Esophagus muscularis mucosa (tissue), 4 donors: ENCODE measurements around the gene CIITA.

Source experiments
- CTCF ChIP-seq, 3 experiments: fragments of 200-600 bp in 2 of 3; fragments of 450-650 bp in 1 of 3; sonication (generic) in 2 of 3; IDR thresholded peaks; one replicate each; pipeline ENCODE4 v1.5.1; 2017 to 2019; ENCODE audit warnings: antibody characterized with exemption in 3 of 3, mild to moderate bottlenecking in 2 of 3, moderate library complexity in 1 of 3
- EP300 ChIP-seq: sonication (generic); formaldehyde crosslinking; IDR thresholded peaks from one replicate; pipeline ENCODE4 v1.6.1; 2017; ENCODE audit warnings: antibody characterized with exemption
- POLR2A ChIP-seq: fragments of 450-650 bp; IDR thresholded peaks from one replicate; pipeline ENCODE4 v1.6.1; 2017; ENCODE audit warnings: antibody characterized with exemption, moderate library complexity, mild to moderate bottlenecking, low read depth
- POLR2AphosphoS5 ChIP-seq, 2 donors: sonication (generic); formaldehyde crosslinking; IDR thresholded peaks; one replicate each; pipeline ENCODE4 v1.6.1; 2017; ENCODE audit warnings: antibody characterized with exemption in 2 of 2

DNA sequence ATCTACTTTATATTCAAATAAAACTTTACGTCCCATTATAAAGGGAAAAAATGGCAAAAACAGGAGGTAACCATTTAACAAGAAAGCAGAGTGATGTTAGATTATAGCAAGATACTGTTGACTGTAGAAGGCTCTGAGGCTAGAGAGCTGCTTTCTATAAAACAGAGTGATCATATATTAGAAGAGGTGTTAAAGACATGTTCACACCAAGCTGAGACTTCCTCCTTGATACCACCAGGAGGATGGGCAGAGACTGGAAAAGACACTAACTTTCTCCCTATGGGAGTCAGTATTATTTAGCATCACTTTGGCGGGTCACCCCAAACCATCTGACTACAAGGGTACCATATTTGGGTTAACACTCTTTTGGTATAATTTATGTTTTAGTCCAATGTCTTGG is 687 bp upstream of the CIITA start:
- TF ChIP-seq CTCF (IDR thresholded peaks at IDR 0.05) (no peak), POLR2A (no peak), EP300 (no peak), POLR2AphosphoS5 (IDR thresholded peaks at IDR 0.05) (no peak)
